Epidermal melanocyte (primary cell): ENCODE measurements around the gene VAV3.
"Not testable (repeated sequence)": the region's sequence is repeated elsewhere in the genome, so short reads cannot be mapped to it uniquely, and the experiment has no call there.

ENCODE experiments used
- DNase-seq: peaks from one replicate; pipeline ENCODE4 v3.0.0; 2011; ENCODE audit warnings: low spot score; ENCODE audit not compliant: insufficient read length

The VAV3 gene

DNA sequence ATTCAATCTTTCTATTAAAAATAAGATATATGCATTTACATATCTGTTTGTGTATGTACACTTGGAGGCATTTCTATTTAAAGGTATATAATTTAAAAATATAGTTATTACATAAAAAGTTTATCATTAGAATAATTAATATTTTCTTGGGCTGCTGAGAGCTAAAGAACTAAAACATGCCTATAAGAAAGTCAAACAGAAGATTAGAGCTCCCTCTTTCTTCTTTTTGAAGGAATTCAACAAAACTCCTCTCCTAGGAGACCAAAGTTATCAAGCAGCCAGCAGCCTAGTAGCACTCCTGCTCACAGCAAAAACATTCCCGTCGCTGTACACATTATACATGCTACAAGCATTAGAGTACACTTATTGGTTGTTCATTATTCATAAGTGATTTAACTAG is 216.4 kb downstream of the VAV3 start:
- no peak for DNase-seq

DNA sequence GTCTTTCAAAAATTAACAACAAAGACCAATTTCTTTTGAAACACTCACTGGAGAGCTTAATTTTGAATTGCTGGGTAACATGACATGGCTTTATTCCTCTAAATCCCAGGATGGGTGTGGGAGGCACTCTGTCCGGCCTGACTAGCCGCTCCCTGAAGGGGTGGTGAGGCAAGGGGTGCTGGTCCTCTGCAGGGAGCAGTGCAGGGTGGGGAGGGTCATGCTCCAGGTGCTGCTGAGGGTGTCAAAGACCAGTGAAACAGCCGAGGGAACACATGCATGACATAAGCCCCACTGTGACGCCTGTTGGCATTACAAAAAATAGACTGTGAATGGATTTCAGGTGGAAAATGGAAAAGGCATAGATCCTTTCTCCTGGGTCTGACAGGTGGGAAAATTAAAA is 223.7 kb downstream of the VAV3 start:
- no peak for DNase-seq

GRCh38 chr1:107740579-107740978 is 224.4 kb downstream of the VAV3 start:
- no peak for DNase-seq

DNA sequence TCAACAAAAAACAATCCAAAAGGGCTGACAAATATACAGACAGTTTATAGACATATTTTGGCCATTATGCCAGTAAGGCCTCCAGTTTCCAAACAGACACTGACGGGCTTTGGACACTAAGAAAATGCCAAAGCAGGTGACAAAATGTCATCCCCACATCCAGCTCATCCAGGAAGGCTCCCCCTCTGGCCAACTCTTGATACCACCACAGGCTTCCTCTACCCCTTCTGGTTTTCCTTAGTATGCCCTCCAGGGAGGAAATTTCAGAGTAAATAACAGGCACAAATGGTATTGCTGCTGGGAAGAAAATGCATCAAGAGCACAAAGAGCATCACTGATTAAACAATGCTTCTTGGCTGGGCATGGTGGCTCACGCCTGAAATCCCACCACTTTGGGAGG is 225.3 kb downstream of the VAV3 start:
- DNase-seq: no peak

DNA sequence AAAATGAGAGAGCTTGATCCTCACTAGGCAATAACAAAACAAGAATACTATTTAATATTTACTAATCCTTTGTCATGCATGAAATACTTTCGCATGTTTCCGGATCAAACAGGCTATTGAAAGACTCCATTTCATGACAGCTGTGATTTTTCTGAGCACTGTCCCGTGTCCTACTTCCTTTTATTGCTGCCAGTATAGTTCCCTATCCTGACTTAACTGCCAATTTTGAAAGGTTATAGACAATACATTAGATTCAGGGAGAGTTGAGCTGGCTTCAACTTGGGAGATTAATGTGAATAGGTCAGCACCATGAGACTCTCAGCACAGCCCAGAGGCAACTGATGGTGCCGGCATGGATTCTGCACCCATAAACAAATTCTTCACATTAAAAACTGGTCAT is 225.8 kb downstream of the VAV3 start:
- peak; percentile 48 for DNase-seq

DNA sequence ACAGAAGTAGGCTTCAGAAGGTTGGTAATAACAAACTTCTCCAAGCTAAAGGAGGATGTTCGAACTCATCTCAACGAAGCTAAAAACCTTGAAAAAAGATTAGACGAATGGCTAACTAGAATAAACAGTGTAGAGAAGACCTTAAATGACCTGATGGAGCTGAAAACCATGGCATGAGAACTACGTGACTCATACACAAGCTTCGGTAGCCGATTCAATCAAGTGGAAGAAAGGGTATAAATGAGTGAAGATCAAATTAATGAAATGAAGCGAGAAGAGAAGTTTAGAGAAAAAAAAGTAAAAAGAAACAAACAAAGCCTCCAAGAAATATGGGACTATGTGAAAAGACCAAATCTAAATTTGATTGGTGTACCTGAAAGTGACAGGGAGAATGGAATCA is 231.6 kb downstream of the VAV3 start:
- DNase-seq: not testable (repeated sequence)

GRCh38 chr1:107727866-107728265 is 237.1 kb downstream of the VAV3 start:
- no peak for DNase-seq

DNA sequence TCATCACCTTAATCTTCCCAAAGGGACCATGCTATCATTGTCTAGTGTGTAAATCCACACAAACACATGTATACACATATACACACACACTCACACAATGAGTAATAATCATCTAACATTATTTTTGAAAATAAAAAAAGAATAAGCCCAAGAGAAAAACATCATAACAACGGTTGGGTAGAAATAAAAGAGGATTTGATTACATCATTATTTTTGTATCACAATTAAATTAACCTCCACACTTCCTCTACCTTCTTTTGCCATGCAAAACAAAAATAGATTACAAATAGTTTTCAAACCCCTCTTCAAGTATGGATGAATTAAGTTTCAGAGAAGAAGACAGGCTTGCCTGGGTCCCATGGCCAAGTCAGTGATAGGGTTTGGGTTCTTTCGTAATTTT is 238.1 kb downstream of the VAV3 start:
- no peak for DNase-seq

DNA sequence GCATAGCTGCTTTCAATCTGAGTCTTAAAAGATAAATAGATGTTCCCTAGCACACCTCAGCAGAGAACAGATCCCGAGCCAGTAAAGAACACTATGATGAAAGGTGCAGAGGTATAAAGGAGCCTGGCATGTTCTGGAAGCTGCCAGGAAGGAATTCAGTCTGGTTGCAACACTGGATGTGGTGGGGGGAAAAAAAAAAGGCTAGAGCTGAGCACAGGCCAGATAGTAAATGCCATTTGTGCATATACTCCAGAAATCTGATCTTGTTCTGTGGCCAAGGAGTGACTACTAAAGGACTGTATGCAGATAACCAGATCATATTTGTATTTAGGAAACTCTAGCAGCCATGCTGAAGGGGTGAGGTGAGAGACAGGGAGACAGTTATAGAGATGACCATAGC is 240.3 kb downstream of the VAV3 start:
- DNase-seq: no peak

DNA sequence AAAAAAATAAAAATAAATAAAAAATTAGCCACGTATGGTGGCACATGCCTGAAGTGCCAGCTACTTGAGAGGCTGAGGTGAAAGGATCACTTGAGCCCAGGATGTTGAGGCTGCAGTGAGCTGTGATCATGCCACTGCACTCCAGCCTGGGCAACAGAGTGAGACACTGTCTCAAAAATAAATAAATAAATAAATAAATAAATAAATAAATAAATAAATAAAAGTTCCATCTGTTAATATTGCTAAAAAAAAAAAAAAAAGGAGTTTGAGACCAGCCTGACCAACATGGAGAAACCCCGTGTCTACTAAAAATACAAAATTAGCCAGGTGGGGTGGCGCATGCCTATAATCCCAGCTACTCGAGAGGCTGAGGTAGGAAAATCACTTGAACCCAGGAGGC is 244.8 kb downstream of the VAV3 start:
- not testable (repeated sequence) for DNase-seq

- DNase-seq: no peak
Observed at GRCh38 chr1:107710005-107710404, 255.0 kb downstream of the VAV3 start.

DNA sequence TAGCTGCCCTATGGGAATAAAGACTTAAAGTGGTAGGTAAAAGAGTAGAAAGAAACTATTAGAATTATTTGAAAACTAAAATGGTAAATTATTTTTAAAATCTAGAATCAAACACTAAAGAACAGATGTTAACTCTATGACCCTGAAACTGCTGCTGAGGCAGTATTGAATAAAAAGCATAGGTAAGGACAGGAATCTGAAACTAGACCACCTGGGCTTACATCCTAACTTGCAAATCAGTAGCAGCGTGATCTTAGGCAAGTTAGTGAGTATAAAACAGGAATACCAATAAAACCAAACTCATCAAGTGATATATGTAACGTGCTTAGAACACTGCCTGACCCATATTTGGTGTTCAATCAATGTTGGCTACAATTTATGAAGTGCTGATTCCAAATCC is 257.9 kb downstream of the VAV3 start:
- no peak for DNase-seq

GRCh38 chr1:107706182-107706581 is 258.8 kb downstream of the VAV3 start:
- no peak for DNase-seq

GRCh38 chr1:107704911-107705310 is 260.1 kb downstream of the VAV3 start:
- DNase-seq: no peak

GRCh38 chr1:107702946-107703571 is 261.9 kb downstream of the VAV3 start:
- no peak for DNase-seq

GRCh38 chr1:107700651-107701050 is 264.3 kb downstream of the VAV3 start:
- not testable (repeated sequence) for DNase-seq

DNA sequence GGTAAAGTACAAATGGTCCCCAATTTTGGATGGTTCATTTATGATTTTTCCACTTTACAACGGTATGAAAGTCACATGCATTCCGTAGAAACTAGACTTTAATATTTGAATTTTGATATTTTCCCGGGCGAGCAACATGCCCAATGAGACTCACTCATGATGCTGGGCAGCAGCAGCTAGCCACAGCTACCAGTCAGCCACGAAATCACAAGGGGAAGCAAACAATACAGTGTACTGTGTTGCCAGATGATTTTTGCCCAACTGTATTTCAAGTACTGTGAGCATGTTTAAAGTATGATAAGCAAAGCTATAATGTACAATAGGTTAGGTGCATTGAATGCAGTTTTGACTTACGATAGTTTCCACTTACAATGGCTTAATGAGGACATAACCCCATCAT is 266.8 kb downstream of the VAV3 start:
- DNase-seq: peak; percentile 37

GRCh38 chr1:107695341-107695740 is 269.6 kb downstream of the VAV3 start:
- DNase-seq: no peak

DNA sequence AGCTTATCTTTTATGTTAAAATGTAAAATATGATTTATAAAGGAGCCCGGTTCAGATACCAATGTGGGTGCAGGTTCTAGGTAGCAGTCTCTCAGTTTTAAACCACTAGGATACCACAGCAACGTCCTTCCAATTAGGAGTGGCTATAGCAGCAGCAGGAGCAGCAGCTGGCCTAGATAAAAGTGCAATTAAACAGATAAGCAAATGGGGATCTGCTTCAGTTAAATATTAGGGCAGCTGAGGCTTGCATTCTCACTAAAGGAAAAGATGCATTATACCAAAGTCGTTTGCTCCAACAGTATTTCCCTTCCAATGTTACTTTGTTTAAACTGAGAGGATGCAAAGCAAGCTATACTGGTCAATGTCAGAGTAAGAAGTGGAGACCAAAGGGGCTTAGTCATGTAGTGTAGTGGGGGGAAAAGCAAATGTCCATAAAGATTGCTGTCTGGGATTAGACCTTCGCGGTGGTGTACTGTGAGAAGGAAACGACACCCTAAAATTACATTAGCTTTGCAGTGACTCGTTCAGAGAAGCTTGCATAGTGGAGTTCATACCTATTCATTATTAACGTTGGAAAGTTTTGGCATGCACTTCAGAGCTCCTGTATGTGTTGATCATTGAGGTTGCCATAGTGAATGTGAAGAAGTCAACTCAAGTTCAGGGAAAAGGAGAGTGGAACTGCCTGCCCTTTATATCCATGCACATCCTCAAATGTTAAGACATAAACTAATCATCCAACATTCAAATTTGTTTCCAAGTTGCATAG is 272.2 kb downstream of the VAV3 start:
- no peak for DNase-seq

DNA sequence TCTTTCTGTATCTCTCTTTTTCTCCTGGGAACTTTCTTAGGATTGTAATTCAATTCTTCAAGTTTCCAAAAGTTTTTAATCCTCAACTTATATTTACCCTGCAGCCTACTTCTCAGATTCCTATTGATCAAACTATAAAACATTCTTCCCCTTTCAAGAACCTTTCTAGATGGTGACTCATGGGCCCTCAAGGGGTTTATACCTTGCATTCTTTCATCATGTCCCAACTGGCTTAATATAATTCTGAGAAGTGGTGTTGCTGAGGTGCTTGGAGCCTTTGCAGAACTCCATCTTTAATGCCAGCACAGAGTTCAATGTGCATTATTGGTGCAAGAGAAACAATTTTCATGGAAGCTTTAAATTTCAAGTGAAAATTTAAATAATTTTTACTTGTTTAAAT is 273.4 kb downstream of the VAV3 start:
- no peak for DNase-seq

- DNase-seq: peak; percentile 20
Observed at GRCh38 chr1:107690491-107690890, 274.5 kb downstream of the VAV3 start.

DNA sequence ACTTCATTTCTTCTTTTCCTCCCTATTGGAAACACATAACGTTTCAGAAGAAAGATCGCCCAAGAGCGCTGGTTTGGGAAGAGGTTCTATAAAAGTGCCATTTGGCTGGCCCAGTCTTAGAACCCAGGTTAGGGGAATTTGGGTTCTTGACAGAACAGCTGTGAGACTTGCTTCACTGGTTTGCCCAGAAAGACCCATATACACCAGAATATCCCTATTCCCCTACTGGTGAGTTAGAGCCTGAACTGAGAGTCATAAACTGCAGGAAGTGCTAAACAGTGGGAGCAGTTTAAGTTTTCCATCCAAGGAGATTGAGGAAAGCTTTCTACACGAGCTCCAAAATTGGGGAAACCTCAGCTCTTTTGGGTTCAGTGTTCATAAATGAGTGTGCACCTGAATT is 275.2 kb downstream of the VAV3 start:
- no peak for DNase-seq

GRCh38 chr1:107689159-107689558 is 275.8 kb downstream of the VAV3 start:
- DNase-seq: no peak
